K562 (cell line): Measurements from ENCODE around the gene TRAF7. TPM values are rescaled to one million over a fixed set of nuclear protein-coding genes. Genes with fewer than 3 reads are reported as not detected.

ENCODE experiments used
- ARID4B ChIP-seq: sonication (generic); formaldehyde crosslinking; IDR thresholded peaks from 2 replicates; pipeline ENCODE4 v1.8.0; 2022; ENCODE audit warnings: mild to moderate bottlenecking, missing genetic modification reagents
- CBFA2T3 ChIP-seq: fragments of 450-650 bp; IDR thresholded peaks from 2 replicates; pipeline ENCODE4 v1.6.1; 2017
- ELF4 ChIP-seq: fragments of 450-650 bp; formaldehyde crosslinking; IDR thresholded peaks from 2 replicates; pipeline ENCODE4 v1.4.0; 2022; ENCODE audit warnings: missing genetic modification characterization
- FOXP1 ChIP-seq: sonication (generic); formaldehyde crosslinking; IDR thresholded peaks from 2 replicates; pipeline ENCODE4 v1.8.0; 2022; ENCODE audit warnings: mild to moderate bottlenecking, missing genetic modification reagents
- FUS ChIP-seq: fragments of 200-400 bp; formaldehyde crosslinking; optimal IDR thresholded peaks from 2 replicates; pipeline ENCODE3; 2017; ENCODE audit warnings: low read depth, low read length
- MAX ChIP-seq: sonication (generic); formaldehyde crosslinking; IDR thresholded peaks from 2 replicates; pipeline ENCODE4 v1.9.0; 2022; ENCODE audit warnings: mild to moderate bottlenecking, missing genetic modification reagents
- MEIS2 ChIP-seq: fragments of 450-650 bp; IDR thresholded peaks from 2 replicates; pipeline ENCODE4 v1.6.1; 2014; ENCODE audit warnings: mild to moderate bottlenecking; ENCODE audit not compliant: partially characterized antibody
- NFATC3 ChIP-seq: fragments of 450-650 bp; IDR thresholded peaks from 2 replicates; pipeline ENCODE4 v1.6.1; 2017; ENCODE audit warnings: mild to moderate bottlenecking
- NR2C1 ChIP-seq, 2 experiments: fragments of 450-650 bp; IDR thresholded peaks; 2 replicates each; pipeline ENCODE4 v1.6.1; 2017; ENCODE audit warnings: mild to moderate bottlenecking in 2 of 2, antibody characterized with exemption in 1 of 2, inconsistent platforms in 1 of 2, missing compliant biosample characterization in 1 of 2, missing genetic modification characterization in 1 of 2
- NUFIP1 ChIP-seq: fragments of 450-650 bp; IDR thresholded peaks from 2 replicates; pipeline ENCODE4 v1.6.1; 2018; ENCODE audit not compliant: partially characterized antibody
- SIN3A ChIP-seq, 2 experiments: fragments of 150-350 bp in 1 of 2; IDR thresholded peaks; 2 replicates each; pipeline ENCODE4 v1.6.1; 2011 to 2016; ENCODE audit warnings: borderline replicate concordance in 2 of 2, low read depth in 2 of 2, low read length in 2 of 2, mild to moderate bottlenecking in 2 of 2, moderate library complexity in 2 of 2; ENCODE audit not compliant: control insufficient read depth in 1 of 2
- SNRNP70 ChIP-seq: fragments of 200-400 bp; formaldehyde crosslinking; optimal IDR thresholded peaks from 2 replicates; pipeline ENCODE3; 2017; ENCODE audit warnings: low read depth, low read length
- SUPT5H ChIP-seq: fragments of 450-650 bp; IDR thresholded peaks from 2 replicates; pipeline ENCODE4 v1.6.1; 2016
- TEAD1 ChIP-seq, 2 experiments: fragments of 450-650 bp in 1 of 2; sonication (generic) in 1 of 2; formaldehyde crosslinking; IDR thresholded peaks; 2 replicates each; pipeline versions ENCODE4 v1.4.0 to v1.8.0; 2020 to 2022; ENCODE audit warnings: mild to moderate bottlenecking in 2 of 2, missing genetic modification reagents in 1 of 2
- TGIF2 ChIP-seq: sonication (generic); formaldehyde crosslinking; IDR thresholded peaks from 2 replicates; pipeline ENCODE4 v1.8.1; 2022; ENCODE audit warnings: mild to moderate bottlenecking, missing genetic modification reagents, moderate library complexity
- THRAP3 ChIP-seq: fragments of 450-650 bp; IDR thresholded peaks from 2 replicates; pipeline ENCODE4 v1.6.1; 2016; ENCODE audit warnings: mild to moderate bottlenecking, inconsistent platforms, borderline replicate concordance
- ZNF165 ChIP-seq: fragments of 250-450 bp; sonication (Bioruptor Pico); IDR thresholded peaks from 2 replicates; pipeline ENCODE4 v1.4.0; 2020; ENCODE audit warnings: borderline replicate concordance
- ZNF212 ChIP-seq: fragments of 450-650 bp; formaldehyde crosslinking; IDR thresholded peaks from 2 replicates; pipeline ENCODE4 v1.4.0; 2020; ENCODE audit warnings: mild to moderate bottlenecking
- ZNF316 ChIP-seq: fragments of 450-650 bp; IDR thresholded peaks from 2 replicates; pipeline ENCODE4 v1.6.1; 2016
- ZNF518B ChIP-seq: fragments of 250-450 bp; sonication (Bioruptor Pico); IDR thresholded peaks from 2 replicates; pipeline ENCODE4 v1.5.0; 2021; ENCODE audit warnings: mild to moderate bottlenecking, moderate library complexity
- ZNF766 ChIP-seq: fragments of 200-800 bp; sonication (Bioruptor generic); conservative IDR thresholded peaks from 2 replicates; pipeline ENCODE4 v1.6.1; 2016; ENCODE audit warnings: missing genetic modification characterization, missing compliant biosample characterization
- polyA plus RNA-seq, 8 experiments: library from polyadenylated mRNA; depleted of rRNA in 4 of 8; stranded (reverse) in 5 of 8; unstranded in 3 of 8; fragments of >200 nt; fragmentation: Nextera tagmentation in 2 of 8; fragmentation: Illumina TruSeq in 1 of 8; extraction: Ambion mirVana in 2 of 8; extraction: Trizol in 1 of 8; gene quantifications; 2 replicates each; pipeline versions ENCODE4 v1.2.1 to v1.2.3, GENCODE V29; 2011 to 2014; ENCODE audit warnings: inconsistent platforms in 1 of 8, missing spikeins in 1 of 8
- total RNA-seq, 7 experiments: library from RNA; depleted of rRNA in 6 of 7; stranded (reverse); fragments of >200 nt in 6 of 7; fragmentation: Illumina TruSeq in 2 of 7; extraction: Trizol in 2 of 7; gene quantifications; 2 replicates each; pipeline versions ENCODE4 v1.2.1 to v1.2.3, GENCODE V29; 2011 to 2021; ENCODE audit warnings: low replicate concordance in 1 of 7

TRAF7 gene
- total and polyA plus RNA-seq, 9 of the 15 experiments (the other 6 are each of a cell fraction or from before 2014, with no cell fraction given), result 1.1 to 113 (median 41.6) TPM

- TF ChIP-seq ZNF316 (0 out of 2 replicates have a peak, but pooled peaks have one; percentile 7), ZNF165 (0 out of 2 replicates have a peak, but pooled peaks have one; percentile 3), FUS (peak; percentile 88), MEIS2 (peak; percentile 43), NFATC3 (no peak), MAX (no peak), TGIF2 (CRISPR knock-in tag) (no peak), ARID4B (peak; percentile 82; the same call in 1 of the 2 replicates), ZNF212 (CRISPR knock-in tag) (no peak), NR2C1 (IDR thresholded peaks at IDR 0.05) (0 out of 2 replicates have a peak, but pooled peaks have one; percentile 11), NR2C1 (tag; IDR thresholded peaks at IDR 0.05) (no peak), FOXP1 (CRISPR knock-in tag) (0 out of 2 replicates have a peak, but pooled peaks have one; percentile 34), SIN3A (IDR thresholded peaks at IDR 0.05; ENCODE audit: borderline replicate concordance in 2 of 2, control insufficient read depth in 1 of 2, low read depth in 2 of 2, low read length in 2 of 2) (no peak; a peak in 1 of 4 replicates), NUFIP1 (no peak), SUPT5H (no peak), ZNF766 (CRISPR knock-in tag) (peak; percentile 43; the same call in 1 of the 2 replicates), CBFA2T3 (no peak), SNRNP70 (peak; percentile 99), THRAP3 (0 out of 2 replicates have a peak, but pooled peaks have one; percentile 88), ZNF518B (CRISPR knock-in tag) (no peak), TEAD1 (CRISPR knock-in tag; IDR thresholded peaks at IDR 0.05) (no peak), ELF4 (CRISPR knock-in tag) (no peak)
Measured at GRCh38 chr16:2154533-2155090, 970 bp upstream of the TRAF7 start (continued).
